A673 (cell line): Measurements from ENCODE around the gene DPH1.

Experiments
- EZH2 ChIP-seq: fragments of 200-600 bp; sonication (generic); IDR thresholded peaks from 2 replicates; pipeline ENCODE4 v1.6.1; 2017; ENCODE audit warnings: borderline replicate concordance, low read depth, mild to moderate bottlenecking, mixed read lengths, antibody characterized with exemption, low read length; ENCODE audit not compliant: poor library complexity, severe bottlenecking
- TF ChIP-seq, protein P1 (sequence below): fragments of 300-800, 200-600 bp; sonication (generic); conservative IDR thresholded peaks from 2 replicates; pipeline ENCODE4 v1.5.1; 2017; ENCODE audit warnings: low read depth, mild to moderate bottlenecking, antibody characterized with exemption, low read length, moderate library complexity, mixed read lengths

DNA sequence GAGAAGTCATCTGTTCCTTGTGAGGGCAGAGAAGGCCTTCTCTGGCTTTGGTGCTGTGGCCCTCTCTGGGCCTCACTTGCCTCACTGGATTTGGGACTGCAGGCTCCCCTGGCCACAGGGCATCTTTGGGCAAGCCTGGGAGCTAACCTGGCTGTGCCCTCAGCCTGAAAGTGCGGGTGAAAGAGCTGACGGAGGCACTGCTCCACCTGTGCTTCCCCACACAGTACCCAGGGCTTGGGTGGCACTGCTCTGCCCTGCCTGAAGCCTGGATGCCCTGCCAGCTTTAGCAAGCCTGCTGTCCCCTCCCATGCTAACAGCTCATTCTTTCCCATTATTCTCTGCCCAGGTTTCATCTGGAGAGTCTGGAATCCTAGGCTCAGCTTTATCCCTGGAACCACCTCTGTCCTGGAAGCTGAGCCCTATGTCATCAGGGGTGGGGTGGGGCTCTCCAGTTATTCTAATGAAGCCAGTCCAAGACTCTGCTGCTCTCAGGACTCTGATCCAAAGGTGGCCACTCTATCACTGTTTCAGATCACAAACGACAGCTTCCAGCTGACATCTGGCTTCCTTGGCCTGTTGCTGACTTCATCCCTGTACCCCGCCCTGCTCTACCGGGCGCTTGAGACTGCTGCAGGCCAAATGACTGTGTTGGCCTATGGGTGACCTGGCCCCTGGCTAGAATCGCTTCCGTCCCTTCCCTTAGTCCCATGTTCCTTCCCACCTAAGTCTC is 54.2 kb downstream of the DPH1 start:
- TF ChIP-seq, protein P1, sequence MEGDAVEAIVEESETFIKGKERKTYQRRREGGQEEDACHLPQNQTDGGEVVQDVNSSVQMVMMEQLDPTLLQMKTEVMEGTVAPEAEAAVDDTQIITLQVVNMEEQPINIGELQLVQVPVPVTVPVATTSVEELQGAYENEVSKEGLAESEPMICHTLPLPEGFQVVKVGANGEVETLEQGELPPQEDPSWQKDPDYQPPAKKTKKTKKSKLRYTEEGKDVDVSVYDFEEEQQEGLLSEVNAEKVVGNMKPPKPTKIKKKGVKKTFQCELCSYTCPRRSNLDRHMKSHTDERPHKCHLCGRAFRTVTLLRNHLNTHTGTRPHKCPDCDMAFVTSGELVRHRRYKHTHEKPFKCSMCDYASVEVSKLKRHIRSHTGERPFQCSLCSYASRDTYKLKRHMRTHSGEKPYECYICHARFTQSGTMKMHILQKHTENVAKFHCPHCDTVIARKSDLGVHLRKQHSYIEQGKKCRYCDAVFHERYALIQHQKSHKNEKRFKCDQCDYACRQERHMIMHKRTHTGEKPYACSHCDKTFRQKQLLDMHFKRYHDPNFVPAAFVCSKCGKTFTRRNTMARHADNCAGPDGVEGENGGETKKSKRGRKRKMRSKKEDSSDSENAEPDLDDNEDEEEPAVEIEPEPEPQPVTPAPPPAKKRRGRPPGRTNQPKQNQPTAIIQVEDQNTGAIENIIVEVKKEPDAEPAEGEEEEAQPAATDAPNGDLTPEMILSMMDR = no peak
- no peak for TF ChIP-seq EZH2
